Rectal smooth muscle tissue (tissue), 1 donor: Measurements from ENCODE around the gene NAIF1.
"Not testable (repeated sequence)": the region's sequence is repeated elsewhere in the genome, so short reads cannot be mapped to it uniquely, and the experiment has no call there.

Source experiments
- H3K27ac ChIP-seq: one replicate; pipeline ENCODE4 v1.7.0; 2013; ENCODE audit warnings: low read depth, low read length, inconsistent platforms
- H3K27me3 ChIP-seq: one replicate; pipeline ENCODE4 v1.7.0; 2013; ENCODE audit warnings: low read length; ENCODE audit not compliant: control insufficient read depth, insufficient read depth
- H3K36me3 ChIP-seq: one replicate; pipeline ENCODE4 v1.7.0; 2013; ENCODE audit warnings: low read length; ENCODE audit not compliant: control insufficient read depth, insufficient read depth
- H3K4me1 ChIP-seq: one replicate; pipeline ENCODE4 v1.7.0; 2013; ENCODE audit warnings: low read length; ENCODE audit not compliant: control insufficient read depth, insufficient read depth
- H3K4me3 ChIP-seq: one replicate; pipeline ENCODE4 v1.7.0; 2013; ENCODE audit warnings: low read length
- H3K9ac ChIP-seq: one replicate; pipeline ENCODE4 v1.7.0; 2013; ENCODE audit warnings: low read length

Gene NAIF1

DNA sequence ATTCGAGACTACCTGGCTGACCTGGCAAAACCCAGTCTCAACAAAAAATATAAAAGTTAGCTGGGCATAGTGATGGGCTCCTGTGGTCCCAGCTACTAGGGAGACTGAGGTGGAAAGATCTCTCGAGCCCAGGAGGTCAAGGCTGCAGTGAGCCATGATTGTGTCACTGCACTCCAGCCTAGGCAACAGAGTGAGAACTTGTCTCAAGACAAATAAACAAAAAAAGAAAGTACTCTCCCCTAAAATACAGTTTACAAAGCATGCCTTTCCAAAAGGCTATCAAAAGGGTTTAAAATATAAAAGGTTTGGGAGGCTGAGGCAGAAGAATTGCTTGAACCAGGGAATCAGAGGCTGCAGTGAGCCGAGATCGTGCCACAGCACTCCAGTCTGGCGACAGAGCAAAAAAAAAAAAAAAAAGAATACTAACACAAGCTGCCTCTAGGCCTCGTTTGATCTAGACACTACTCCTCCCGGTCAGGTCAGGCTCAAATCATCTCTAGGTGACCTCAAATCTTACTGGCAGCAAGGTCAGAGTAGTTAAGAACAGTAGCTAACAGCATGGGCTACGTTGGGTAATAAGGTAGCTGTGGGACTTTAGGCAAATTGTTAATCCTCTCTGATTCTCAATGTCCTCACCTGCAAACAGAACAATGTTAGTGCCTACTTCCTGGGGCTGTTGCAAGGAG is 9.3 kb downstream of the NAIF1 start:
- no peak overlapping the region for H3K27ac ChIP-seq
- H3K4me3 ChIP-seq, result no peak overlapping the region
- no peak overlapping the region for H3K9ac ChIP-seq
- peaks cover 4% of the 10 kb centered on the region for H3K4me1 ChIP-seq
- no peaks in the 10 kb centered on the region for H3K27me3 ChIP-seq
- H3K36me3 ChIP-seq, result peaks cover 6% of the 10 kb centered on the region

DNA sequence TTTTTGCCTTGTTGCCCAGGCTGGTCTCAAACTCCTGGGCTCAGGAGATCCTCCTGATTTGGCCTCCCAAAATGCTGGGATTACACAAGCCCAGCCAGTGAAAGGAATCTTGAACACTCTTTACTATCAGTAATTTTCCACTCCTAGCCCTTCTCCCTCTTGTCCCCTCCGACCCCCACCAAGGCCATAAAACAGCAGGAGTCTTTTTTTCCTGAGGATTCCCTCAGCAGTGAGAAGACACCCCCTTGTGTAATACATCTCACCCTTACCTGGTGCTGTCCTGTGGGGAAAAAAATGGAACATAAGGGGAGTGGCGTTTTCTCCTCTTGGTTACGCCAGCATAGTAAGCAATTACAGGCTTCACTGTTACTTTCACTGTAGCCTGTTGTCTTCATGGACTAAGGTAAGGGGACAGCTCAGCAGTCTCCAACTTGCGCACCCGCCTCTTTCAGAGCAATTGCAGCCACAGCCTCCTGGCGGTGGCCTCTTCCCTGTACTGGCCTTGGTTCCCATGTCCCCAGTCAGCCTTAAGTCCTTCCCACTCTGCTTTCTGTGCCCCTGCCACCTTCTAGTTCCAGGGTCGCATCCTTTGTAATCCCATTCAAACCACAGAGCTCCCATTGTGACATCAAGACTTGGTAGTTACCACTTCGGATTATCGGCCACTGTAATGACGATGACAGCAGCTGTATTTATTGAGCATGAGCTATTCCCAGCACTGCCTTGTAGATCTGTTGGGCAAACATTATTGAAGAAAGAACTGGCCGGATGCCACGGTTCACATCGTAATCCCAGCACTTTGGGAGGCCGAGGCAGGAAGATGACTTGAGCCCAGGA is 10.0 kb downstream of the NAIF1 start:
- Histone ChIP-seq H3K9ac (no peak overlapping the region), H3K27me3 (no peaks in the 10 kb centered on the region), H3K4me3 (no peak overlapping the region), H3K27ac (peak overlapping the region; percentile 3), H3K36me3 (no peaks in the 10 kb centered on the region), H3K4me1 (peaks cover 4% of the 10 kb centered on the region)

DNA sequence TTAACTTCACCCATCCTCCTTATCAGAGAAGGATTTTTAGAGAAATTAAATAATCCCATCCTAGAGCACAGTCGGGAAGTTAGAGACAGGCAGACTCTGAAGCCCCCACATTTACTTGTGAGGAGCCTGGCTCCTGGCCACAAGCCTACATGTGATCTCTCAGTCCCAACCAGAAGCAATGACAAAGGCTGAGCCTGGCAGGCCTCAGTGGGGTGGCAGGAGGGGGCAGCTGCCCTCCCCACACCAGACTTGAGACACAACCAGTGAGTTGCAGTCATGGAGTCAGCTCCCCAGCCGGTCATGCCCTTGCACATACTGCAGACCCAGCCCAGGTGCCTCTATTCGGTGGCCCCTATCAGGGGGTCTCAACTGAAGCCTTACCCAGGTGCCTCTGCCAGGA is 11.0 kb downstream of the NAIF1 start:
- Histone ChIP-seq H3K27ac (peak overlapping the region; percentile 34), H3K9ac (no peak overlapping the region), H3K27me3 (no peaks in the 10 kb centered on the region), H3K4me3 (no peak overlapping the region), H3K4me1 (peaks cover 4% of the 10 kb centered on the region), H3K36me3 (no peaks in the 10 kb centered on the region)

DNA sequence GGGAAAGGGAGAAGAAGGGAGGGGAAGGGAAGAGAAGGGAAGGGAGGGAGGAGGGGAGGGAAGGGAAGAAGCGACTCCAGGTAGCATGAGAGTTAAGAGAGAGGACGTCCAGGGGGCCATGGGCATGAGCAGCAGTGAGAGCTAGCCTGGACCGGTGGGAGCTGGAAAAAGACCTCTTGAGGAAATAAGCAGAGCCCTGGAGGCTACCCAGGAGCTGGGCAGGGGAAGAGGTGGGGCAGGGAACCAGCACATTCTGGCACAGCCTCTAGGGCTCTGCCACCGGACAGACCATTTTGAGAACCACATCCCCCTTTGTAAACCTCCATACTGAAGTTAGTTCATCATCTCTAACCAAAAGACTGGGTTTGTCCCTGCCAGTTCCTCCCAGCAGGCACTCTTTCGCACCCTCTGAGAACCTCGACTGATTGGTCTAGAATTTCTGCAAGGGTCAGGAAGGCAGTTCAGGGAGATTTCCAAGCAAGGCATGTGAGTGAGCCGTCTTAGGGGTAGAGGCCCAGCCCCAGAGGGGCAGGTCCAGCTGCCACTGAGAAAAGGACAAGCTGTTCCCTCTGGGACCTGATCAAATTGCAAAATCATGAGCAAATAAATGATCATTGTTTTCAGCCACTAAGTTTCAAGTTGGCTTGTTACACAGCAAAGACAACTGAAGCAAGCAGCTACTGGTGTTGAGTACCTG is 11.6 kb downstream of the NAIF1 start:
- Histone ChIP-seq H3K4me3 (no peak overlapping the region), H3K36me3 (no peaks in the 10 kb centered on the region), H3K27ac (peak overlapping the region; percentile 34), H3K4me1 (peaks cover 4% of the 10 kb centered on the region), H3K9ac (no peak overlapping the region), H3K27me3 (no peaks in the 10 kb centered on the region)

DNA sequence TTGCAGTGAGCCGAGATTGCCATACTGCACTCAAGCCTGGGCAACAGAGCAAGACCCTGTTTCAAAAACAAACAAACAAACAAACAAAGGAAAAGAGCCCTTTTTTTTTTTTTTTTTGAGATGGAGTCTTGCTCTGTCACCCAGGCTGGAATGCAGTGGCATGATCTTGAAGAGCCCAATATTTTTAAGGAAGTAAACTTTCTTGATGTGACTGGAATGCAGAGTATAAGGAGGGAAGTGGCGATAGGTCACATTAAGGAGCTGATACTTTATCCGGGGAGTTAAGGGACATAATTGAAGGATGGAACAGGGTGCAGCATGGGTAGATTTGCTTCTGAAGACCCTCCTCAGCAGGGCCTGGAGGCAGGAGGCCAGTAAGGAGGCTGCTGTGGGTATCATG is 13.0 kb downstream of the NAIF1 start:
- Histone ChIP-seq H3K27me3 (no peaks in the 10 kb centered on the region), H3K4me1 (peaks cover 4% of the 10 kb centered on the region), H3K36me3 (no peaks in the 10 kb centered on the region), H3K4me3 (no peak overlapping the region), H3K27ac (no peak overlapping the region), H3K9ac (no peak overlapping the region)

DNA sequence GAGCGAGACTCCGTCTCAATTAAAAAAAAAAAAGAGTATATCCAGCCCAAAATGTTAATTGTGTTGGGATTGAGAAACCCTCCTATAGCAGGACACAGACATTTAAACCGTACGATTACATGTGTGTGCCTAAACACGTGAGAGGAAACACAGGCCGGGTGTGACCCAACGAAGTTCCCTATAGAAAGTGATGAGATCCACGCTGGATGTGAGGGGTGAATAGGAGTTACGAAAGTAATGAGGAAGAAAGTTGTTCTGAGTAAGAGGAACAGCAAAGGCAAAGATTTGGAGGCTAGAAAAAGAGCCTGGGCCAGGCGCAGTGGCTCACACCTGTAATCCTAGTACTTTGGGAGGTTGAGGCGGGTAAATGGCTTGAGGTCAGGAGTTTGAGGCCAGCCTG is 13.6 kb downstream of the NAIF1 start:
- Histone ChIP-seq H3K4me3 (no peak overlapping the region), H3K36me3 (no peaks in the 10 kb centered on the region), H3K9ac (no peak overlapping the region), H3K27me3 (no peaks in the 10 kb centered on the region), H3K27ac (no peak overlapping the region), H3K4me1 (peaks cover 4% of the 10 kb centered on the region)

DNA sequence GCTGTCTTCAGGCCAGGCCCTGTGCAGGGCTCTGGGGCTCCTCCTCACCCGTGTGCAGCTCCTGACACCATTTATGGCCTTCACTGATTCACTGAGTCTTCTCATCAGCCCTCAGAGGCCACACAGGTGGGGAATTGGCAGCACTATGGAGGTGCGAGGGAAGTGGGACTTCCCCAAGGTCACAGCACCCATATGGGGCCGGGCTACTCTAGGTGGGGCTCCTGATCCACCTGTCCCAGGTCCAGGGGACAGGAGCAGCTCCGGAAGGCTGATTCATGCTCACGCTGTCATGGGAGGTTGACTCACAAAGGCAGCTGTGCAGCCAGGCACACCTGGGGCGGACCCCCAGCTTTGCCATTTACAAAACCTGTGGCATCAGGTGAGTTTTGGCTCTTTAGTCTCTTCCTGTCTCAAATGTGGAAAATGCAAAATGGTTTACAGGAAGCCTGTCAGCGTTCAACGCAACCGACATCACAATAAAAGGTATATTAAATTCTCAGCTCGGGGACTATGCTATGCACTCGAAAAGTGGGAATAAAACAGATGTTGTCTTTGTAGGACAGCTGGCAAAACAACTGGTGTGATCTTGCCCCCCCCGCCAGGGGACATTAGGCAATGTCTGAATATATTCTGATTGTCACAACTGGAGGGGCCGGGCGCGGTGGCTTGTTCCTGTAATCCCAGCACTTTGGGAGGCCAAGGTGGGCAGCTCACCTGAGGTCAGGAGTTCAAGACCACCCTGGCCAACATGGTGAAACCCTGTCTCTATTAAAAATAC is 15.0 kb downstream of the NAIF1 start:
- Histone ChIP-seq H3K4me1 (peaks cover 4% of the 10 kb centered on the region), H3K4me3 (no peak overlapping the region), H3K27ac (no peak overlapping the region), H3K27me3 (no peaks in the 10 kb centered on the region), H3K9ac (no peak overlapping the region), H3K36me3 (no peaks in the 10 kb centered on the region)

DNA sequence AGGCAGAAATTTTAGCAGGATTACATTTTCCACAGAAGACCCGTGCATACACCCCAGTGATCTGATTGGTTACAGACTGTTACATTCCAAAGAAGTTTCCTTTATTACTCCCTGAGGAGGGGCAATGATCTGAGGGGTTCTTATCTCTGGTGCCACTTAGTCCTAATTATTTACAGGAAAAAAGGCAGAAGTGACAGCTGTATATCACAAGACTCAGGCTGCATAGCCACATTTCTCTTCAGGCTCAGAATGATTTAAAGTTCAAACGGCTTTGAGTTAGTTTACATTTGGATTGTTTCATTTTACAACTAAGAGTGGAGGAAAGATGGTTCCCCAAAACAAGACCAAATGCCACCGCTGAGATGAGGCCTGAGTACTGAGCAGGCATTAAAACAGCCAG is 17.3 kb downstream of the NAIF1 start:
- Histone ChIP-seq H3K27me3 (no peaks in the 10 kb centered on the region), H3K9ac (no peak overlapping the region), H3K4me3 (no peak overlapping the region), H3K36me3 (no peaks in the 10 kb centered on the region), H3K27ac (no peak overlapping the region), H3K4me1 (peaks cover 6% of the 10 kb centered on the region)

DNA sequence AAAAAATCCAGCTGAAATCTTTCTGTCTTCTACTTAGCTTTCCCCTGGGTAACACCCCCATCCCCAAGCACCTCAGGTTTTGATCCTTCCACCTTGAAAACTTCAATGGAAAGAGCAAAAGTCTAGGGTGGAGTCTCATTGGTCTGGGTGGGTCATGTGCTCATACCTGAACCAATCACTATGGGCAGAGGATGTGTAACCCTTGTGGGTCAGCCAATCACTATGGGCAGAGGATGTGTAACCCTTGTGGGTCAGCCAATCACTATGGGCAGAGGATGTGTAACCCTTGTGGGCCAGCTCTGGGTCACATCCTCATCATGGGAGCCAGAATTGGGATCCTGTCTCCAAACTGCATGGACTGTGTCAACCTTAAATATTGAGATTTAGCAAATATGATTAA is 18.5 kb downstream of the NAIF1 start:
- no peaks in the 10 kb centered on the region for H3K36me3 ChIP-seq
- H3K4me1 ChIP-seq, result peaks cover 6% of the 10 kb centered on the region
- no peaks in the 10 kb centered on the region for H3K27me3 ChIP-seq
- H3K27ac ChIP-seq, result no peak overlapping the region
- no peak overlapping the region for H3K4me3 ChIP-seq
- H3K9ac ChIP-seq, result no peak overlapping the region

DNA sequence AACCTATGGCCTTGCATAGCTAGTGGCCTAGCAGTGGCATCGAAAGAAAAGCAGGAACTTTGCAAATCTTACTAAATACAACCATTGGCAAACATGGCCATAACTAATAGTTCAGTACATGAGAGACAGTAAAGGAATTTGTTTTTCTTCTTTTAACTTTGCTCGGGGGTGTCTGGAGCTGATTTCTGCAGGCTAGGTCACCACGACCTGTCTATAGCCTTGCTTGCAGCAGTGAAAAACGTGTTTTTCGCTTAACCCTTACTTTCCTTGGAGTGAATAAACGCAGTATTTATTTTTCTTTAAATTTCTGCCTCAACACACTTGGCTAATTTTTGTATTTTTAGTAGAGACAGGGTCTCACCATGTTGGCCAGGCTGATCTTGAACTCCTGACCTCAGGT is 19.9 kb downstream of the NAIF1 start:
- H3K9ac ChIP-seq, result no peak overlapping the region
- no peaks in the 10 kb centered on the region for H3K27me3 ChIP-seq
- H3K4me1 ChIP-seq, result peaks cover 6% of the 10 kb centered on the region
- H3K27ac ChIP-seq, result no peak overlapping the region
- H3K4me3 ChIP-seq, result no peak overlapping the region
- no peaks in the 10 kb centered on the region for H3K36me3 ChIP-seq

DNA sequence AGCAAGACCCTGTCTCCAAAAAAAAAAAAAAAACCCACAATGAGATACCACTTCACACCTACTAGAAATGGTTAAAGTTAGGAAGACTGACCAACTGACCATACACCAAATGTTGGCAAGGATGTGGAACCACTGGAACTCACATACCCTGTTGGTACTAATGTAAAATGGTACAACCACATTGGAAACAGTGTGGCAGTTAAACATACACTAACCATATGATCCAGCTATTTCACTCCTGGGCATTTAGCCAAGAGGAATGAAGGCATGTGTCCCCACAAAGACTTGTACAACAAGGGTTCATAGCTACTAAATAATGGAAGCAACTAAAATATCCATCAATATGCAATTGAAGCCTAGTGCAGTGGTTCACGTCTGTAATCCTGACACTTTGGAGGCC is 21.3 kb downstream of the NAIF1 start:
- no peaks in the 10 kb centered on the region for H3K36me3 ChIP-seq
- H3K27ac ChIP-seq, result no peak overlapping the region
- no peak overlapping the region for H3K4me3 ChIP-seq
- no peak overlapping the region for H3K9ac ChIP-seq
- peaks cover 6% of the 10 kb centered on the region for H3K4me1 ChIP-seq
- no peaks in the 10 kb centered on the region for H3K27me3 ChIP-seq

DNA sequence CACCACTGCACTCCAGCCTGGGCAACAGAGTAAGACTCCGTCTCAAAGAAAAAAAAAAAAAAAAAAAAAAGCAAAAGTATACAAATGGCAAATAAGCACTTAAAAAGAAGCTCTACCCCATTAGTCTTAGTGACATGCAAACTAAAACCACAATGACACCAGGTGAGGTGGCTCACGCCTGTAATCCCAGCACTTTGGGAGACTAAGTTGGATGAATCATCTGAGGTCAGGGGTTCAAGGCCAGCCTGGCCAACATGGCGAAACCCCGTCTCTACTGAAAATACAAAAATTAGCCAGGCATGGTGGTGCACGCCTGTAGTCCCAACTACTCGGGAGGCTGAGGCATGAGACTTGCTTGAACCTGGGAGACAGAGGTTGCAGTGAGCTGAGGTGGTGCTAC is 21.7 kb downstream of the NAIF1 start:
- H3K4me3 ChIP-seq, H3K36me3 ChIP-seq, H3K9ac ChIP-seq, H3K27me3 ChIP-seq, H3K4me1 ChIP-seq, H3K27ac ChIP-seq: not testable (repeated sequence)
